SHP77 (cell line): ENCODE data around the gene HLA-DPA1.
"Not testable (repeated sequence)": the region's sequence is repeated elsewhere in the genome, so short reads cannot be mapped to it uniquely, and the experiment has no call there.

Experiments
- DNase-seq, 2 experiments: peaks; one replicate each; lab custom pipeline; 2025; lab: John Stamatoyannopoulos, UW

The HLA-DPA1 gene

GRCh38 chr6:33073431-33073871 lies at the start of gene HLA-DPA1:
Gene HLA-DPA1 (minus strand): TSS chr6:33073649.
- DNase-seq, result no peak

- no peak for DNase-seq
These were observed 49.7 kb upstream of the HLA-DPA1 start for GRCh38 chr6:33123181-33123580.

DNA sequence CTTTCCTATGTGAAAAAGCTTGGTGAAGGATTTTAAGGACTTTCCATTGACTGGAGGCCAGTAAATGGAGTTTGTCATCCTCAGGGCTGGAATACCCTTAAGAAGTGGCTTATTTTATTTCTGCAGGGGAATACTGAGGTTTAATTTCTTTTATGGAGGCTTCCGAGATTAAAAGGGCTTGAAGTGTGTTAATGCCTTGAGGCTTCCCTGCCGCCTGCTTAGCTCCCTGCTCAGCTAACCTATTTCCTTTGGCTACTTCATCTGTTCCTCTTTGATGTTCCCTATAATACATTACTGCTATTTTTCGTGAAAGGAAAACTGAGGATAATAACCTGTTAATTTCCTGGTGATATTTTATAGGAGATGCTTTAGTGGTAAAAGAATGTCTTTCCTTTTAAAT lies 46.6 kb upstream of the HLA-DPA1 start:
- no peak for DNase-seq

GRCh38 chr6:33118525-33119123 lies 45.2 kb upstream of the HLA-DPA1 start:
- peak; percentile 25 to 36 for DNase-seq

- DNase-seq, result no peak
These were observed 44.4 kb upstream of the HLA-DPA1 start for GRCh38 chr6:33117811-33118277.

- no peak for DNase-seq
These were observed 43.6 kb upstream of the HLA-DPA1 start for GRCh38 chr6:33116841-33117711.

DNA sequence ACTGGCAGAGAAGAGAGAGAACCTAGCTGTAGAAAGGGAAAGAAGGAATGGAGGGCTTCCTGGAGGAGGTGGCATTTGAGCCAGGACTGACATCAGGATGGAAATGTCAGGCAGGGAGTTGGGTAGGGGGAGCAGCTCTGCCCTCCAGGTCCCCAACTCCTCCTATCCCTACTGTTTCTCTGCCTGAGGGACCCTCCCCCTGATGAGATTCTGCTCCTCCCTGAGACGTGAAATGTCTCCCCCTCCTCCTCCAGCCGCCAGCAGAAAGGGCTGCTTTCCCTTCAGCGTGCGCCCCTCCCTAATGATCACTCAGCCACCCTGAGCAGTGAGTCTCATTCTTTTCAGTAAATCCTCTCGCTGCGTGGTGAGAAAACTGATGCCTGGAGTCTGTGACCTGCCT lies 43.0 kb upstream of the HLA-DPA1 start:
- DNase-seq, result no peak

DNA sequence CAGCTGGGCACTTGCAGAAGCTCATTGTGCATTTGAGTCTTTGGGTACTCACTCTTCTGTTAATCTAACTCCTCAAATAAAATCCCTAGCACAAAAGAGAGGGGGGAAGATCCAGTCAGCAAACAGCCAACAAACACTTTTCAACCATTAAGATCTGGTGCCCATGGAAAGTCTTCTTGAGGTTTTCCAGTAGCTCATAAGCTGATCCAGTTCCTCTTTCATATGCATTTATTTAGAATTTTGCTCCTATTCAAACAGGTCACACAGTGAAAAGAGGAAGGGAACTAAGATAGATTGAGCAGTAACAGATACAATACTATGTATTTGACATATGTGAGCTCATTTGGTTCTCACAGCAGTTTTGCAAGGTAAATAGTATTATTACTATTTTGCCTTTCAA lies 41.0 kb upstream of the HLA-DPA1 start:
- DNase-seq, result no peak

- no peak for DNase-seq
These were observed 40.3 kb upstream of the HLA-DPA1 start for GRCh38 chr6:33113755-33114154.

- DNase-seq, result no peak
These were observed 38.7 kb upstream of the HLA-DPA1 start for GRCh38 chr6:33112148-33112547.

DNA sequence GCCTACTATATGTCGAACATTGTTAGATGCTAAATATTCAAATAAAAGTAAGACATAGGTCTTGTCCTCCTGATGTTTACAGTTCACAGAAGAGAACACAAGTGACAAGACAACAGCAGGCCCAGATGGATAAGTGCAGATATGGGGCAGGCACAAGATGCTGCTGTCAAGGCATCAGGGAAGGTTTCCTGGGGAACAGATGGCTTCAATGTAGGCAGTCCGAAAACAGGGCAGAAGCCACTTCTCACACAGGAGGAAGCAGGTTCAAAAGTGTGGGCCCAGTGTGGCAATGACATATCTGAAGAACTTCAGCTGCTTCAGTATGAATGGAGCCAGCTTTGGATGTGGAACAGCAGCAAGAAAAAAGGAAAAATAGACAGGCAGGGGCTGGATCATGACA lies 34.9 kb upstream of the HLA-DPA1 start:
- no peak for DNase-seq

- no peak for DNase-seq
These were observed 34.2 kb upstream of the HLA-DPA1 start for GRCh38 chr6:33107641-33108040.

GRCh38 chr6:33105916-33106871 lies 32.7 kb upstream of the HLA-DPA1 start:
- no peak for DNase-seq

DNA sequence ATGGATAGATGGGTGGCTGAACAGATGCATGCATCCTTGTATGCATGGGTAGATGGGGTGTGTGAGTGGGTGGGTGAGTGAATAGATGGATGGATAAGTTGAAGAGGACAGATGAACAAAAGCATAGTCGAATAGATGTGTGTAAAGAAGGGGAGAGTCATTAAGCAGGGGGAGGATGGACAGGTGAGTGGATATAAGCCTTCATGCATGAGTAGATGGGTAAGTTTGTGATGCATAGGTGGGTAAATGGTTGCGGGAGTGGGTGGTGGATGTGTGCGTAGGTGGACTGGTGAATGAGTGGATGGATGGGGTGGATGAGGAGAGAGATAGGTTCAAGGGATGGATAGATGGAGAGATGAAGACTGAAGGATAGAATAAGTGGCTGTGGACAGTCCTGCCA lies 31.9 kb upstream of the HLA-DPA1 start:
- DNase-seq, result no peak

DNA sequence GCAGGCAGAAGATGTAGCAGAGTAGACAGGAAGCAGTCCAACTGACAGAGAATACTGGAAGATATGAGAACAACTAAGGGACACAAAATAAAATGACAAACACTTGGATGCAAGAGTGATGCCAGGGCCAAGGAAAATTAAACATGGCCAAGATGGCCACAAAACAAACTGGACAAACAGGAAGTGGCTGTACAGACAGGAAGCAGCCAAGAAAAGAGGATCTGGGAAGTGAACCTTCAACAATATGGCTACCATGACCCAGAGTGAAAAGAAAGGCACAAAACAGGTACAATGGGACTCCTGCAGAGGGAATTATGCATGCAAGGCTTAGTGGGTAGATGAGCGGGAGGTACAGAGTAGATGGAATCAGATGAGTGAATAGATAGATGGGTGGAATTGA lies 31.4 kb upstream of the HLA-DPA1 start:
- DNase-seq, result no peak

DNA sequence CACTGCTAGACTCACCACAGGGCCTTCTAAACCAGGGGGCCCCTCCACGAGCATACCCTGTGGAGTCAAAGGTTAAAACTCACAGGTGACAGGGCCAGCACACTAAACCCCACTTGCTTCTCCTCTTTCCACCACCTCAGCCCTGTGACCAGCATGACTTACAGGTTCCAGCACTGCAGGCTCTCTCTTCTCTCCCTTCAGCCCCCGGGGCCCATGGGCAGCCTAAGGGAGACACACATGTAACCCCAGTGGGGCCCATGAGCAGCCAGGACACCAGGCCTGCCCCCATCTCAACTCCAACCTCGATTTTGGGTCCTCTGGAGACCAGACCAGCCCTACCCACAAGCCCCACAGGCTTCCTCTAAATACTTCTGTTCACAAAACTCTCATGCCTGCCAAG lies 30.3 kb upstream of the HLA-DPA1 start:
- no peak for DNase-seq

- not testable (repeated sequence) for DNase-seq
These were observed 27.8 kb upstream of the HLA-DPA1 start for GRCh38 chr6:33101121-33101737.

- DNase-seq, result no peak
These were observed 22.2 kb upstream of the HLA-DPA1 start for GRCh38 chr6:33095681-33096080.

DNA sequence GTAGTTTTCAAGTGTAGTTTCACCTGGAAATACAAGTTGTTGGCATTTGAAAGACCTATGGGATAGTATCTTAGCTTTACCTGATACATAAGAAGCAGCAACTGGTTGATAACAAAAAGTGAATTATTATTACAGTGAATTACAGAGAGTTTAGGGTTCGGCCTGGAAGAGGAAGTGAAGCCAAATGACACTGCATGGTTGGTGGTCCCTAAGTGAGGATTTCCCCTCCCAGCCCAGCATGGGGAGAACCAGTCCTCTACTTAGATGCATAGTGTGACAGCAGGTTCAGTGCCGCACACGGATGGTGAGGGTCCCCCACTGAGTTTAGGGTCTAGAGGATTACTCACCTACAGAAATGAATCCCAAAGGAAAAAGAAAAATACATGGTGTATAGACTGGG lies 20.4 kb upstream of the HLA-DPA1 start:
- DNase-seq, result no peak

- DNase-seq, result no peak
These were observed 18.9 kb upstream of the HLA-DPA1 start for GRCh38 chr6:33092385-33092784.

DNA sequence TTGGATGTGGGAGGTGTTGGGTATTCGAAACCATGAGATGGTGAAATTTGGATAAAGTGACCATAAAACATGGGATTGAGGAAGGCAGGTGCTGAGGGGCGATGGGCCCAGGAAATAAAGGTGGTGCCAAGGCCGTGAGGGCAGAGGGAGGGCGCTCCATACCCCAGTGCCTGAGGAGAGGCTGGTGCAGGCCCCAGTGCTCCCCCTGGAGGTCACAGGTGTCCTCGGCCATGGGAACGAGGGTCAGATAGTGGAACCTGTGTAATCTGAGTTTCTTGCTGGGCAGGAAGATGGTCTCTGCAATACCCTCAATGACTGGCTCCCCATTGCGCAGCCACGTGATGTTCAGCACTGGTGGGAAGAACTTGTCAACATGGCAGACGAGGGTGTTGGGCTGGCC lies 18.5 kb upstream of the HLA-DPA1 start:
- DNase-seq, result no peak
